GM18858 (cell line): ENCODE measurements around the gene PTPRN2.

Experiments
- ATAC-seq: cut with Tn5 transposase; IDR thresholded peaks from one replicate; pipeline ENCODE4 v1.9.1; 2021; ENCODE audit not compliant: unreplicated experiment

The PTPRN2 gene

GRCh38 chr7:158556721-158557440, 30.7 kb downstream of the PTPRN2 start:
- ATAC-seq, result no peak

- no peak for ATAC-seq
Observed at GRCh38 chr7:158555034-158555520, 32.5 kb downstream of the PTPRN2 start.

- ATAC-seq, result no peak
Observed at GRCh38 chr7:158550886-158551452, 36.7 kb downstream of the PTPRN2 start.

- ATAC-seq, result no peak
Observed at GRCh38 chr7:158550394-158550700, 37.3 kb downstream of the PTPRN2 start.

- ATAC-seq, result no peak
Observed at GRCh38 chr7:158549616-158550393, 37.8 kb downstream of the PTPRN2 start.

- ATAC-seq, result no peak
Observed at GRCh38 chr7:158549176-158549615, 38.4 kb downstream of the PTPRN2 start.

- no peak for ATAC-seq
Observed at GRCh38 chr7:158548726-158549125, 38.9 kb downstream of the PTPRN2 start.

- no peak for ATAC-seq
Observed at GRCh38 chr7:158547817-158548216, 39.8 kb downstream of the PTPRN2 start.

- no peak for ATAC-seq
Observed at GRCh38 chr7:158546626-158547025, 41.0 kb downstream of the PTPRN2 start.

GRCh38 chr7:158546214-158546613, 41.4 kb downstream of the PTPRN2 start:
- no peak for ATAC-seq

GRCh38 chr7:158544708-158545107, 42.9 kb downstream of the PTPRN2 start:
- no peak for ATAC-seq

- no peak for ATAC-seq
Observed at GRCh38 chr7:158543840-158544239, 43.8 kb downstream of the PTPRN2 start.

- ATAC-seq, result no peak
Observed at GRCh38 chr7:158542651-158543566, 44.7 kb downstream of the PTPRN2 start.

- no peak for ATAC-seq
Observed at GRCh38 chr7:158541346-158542010, 46.1 kb downstream of the PTPRN2 start.

- ATAC-seq, result no peak
Observed at GRCh38 chr7:158539711-158540146, 47.9 kb downstream of the PTPRN2 start.

GRCh38 chr7:158538156-158538946, 49.3 kb downstream of the PTPRN2 start:
- ATAC-seq, result no peak

- ATAC-seq, result no peak
Observed at GRCh38 chr7:158537516-158537882, 50.1 kb downstream of the PTPRN2 start.

- ATAC-seq, result no peak
Observed at GRCh38 chr7:158536871-158537515, 50.6 kb downstream of the PTPRN2 start.

GRCh38 chr7:158535079-158535478, 52.5 kb downstream of the PTPRN2 start:
- ATAC-seq, result no peak
